PC-9 (cell line): Measurements from ENCODE around the gene GIPR. TPM values are rescaled to one million over a fixed set of nuclear protein-coding genes. Genes with fewer than 3 reads are reported as not detected.

ENCODE experiments used
- BruUV-seq: library from RNA; stranded (reverse); fragments of 400-500 nt; replicated peaks from 2 replicates; lab custom pipeline; 2021; lab: Mats Ljungman, UMichigan
- CTCF ChIA-PET: fragments of 300-600 bp; sonication (Branson Sonifier 250); formaldehyde crosslinking; loops from one replicate; lab custom pipeline; 2022; ENCODE audit warnings: antibody characterized with exemption; lab: Charles Lee
- POLR2A ChIA-PET: fragments of 300-600 bp; sonication (Branson Sonifier 250); formaldehyde crosslinking; loops from one replicate; lab custom pipeline; 2022; ENCODE audit warnings: antibody characterized with exemption; ENCODE audit not compliant: unreplicated experiment; lab: Charles Lee
- DNase-seq, 2 experiments: peaks; one replicate each; pipeline versions ENCODE4 v3.0.0 to v3.0.0-alpha.2; 2015 to 2022; ENCODE audit warnings: mixed read lengths in 1 of 2
- H2AFZ ChIP-seq: fragments of 200-600 bp; sonication (generic); 2 replicates; pipeline ENCODE4 v1.8.1; 2017; ENCODE audit warnings: antibody characterized with exemption
- H3F3A ChIP-seq: fragments of 200-600 bp; sonication (generic); 2 replicates; pipeline ENCODE4 v1.8.1; 2017; ENCODE audit warnings: antibody characterized with exemption, mild to moderate bottlenecking, low read depth; ENCODE audit not compliant: insufficient read depth
- H3K27ac ChIP-seq: fragments of 200-600 bp; sonication (generic); 2 replicates; pipeline ENCODE4 v1.6.1; 2016; ENCODE audit warnings: mixed run types
- H3K27me3 ChIP-seq: fragments of 200-600 bp; sonication (generic); 2 replicates; pipeline ENCODE4 v1.6.1; 2016; ENCODE audit warnings: low read depth, mixed run types; ENCODE audit not compliant: insufficient read depth
- H3K36me3 ChIP-seq: fragments of 200-600 bp; sonication (generic); 2 replicates; pipeline ENCODE4 v1.6.1; 2016; ENCODE audit warnings: low read depth, mixed run types
- H3K4me1 ChIP-seq: fragments of 200-600 bp; sonication (generic); replicated peaks from 2 replicates; pipeline ENCODE4 v1.6.1; 2016; ENCODE audit warnings: mixed run types; ENCODE audit not compliant: insufficient read depth
- H3K4me2 ChIP-seq: fragments of 200-600 bp; sonication (generic); 2 replicates; pipeline ENCODE4 v1.6.1; 2017; ENCODE audit warnings: mixed run types
- H3K4me3 ChIP-seq: fragments of 200-600 bp; sonication (generic); 2 replicates; pipeline ENCODE4 v1.6.1; 2016; ENCODE audit warnings: mixed run types
- H3K79me2 ChIP-seq: fragments of 200-600 bp; sonication (generic); 2 replicates; pipeline ENCODE4 v1.6.1; 2017; ENCODE audit warnings: low read depth, mixed run types
- H3K9me2 ChIP-seq: fragments of 200-600 bp; sonication (generic); 2 replicates; pipeline ENCODE4 v1.8.1; 2017; ENCODE audit warnings: mild to moderate bottlenecking; ENCODE audit not compliant: insufficient read depth
- H3K9me3 ChIP-seq: fragments of 200-600 bp; sonication (generic); 2 replicates; pipeline ENCODE4 v1.8.1; 2016; ENCODE audit warnings: low read depth; ENCODE audit not compliant: insufficient read depth
- H4K20me1 ChIP-seq: fragments of 200-600 bp; sonication (generic); 2 replicates; pipeline ENCODE4 v1.8.1; 2017; ENCODE audit not compliant: insufficient read depth
- EZH2 ChIP-seq: fragments of 200-600 bp; sonication (generic); IDR thresholded peaks from 2 replicates; pipeline ENCODE4 v1.8.0; 2017; ENCODE audit warnings: antibody characterized with exemption, low read depth
- intact Hi-C: fragments of 100-400 bp; cut with micrococcal nuclease; formaldehyde crosslinking; loops from one replicate; pipeline ENCODE4 v1.10.0; 2022; ENCODE audit not compliant: unreplicated experiment
- total RNA-seq: library from RNA; stranded (reverse); gene quantifications from 2 replicates; pipeline ENCODE4 v1.2.3, GENCODE V29; 2021
- TF ChIP-seq, protein P1 (sequence below): fragments of 200-600 bp; sonication (generic); conservative IDR thresholded peaks from 2 replicates; pipeline ENCODE4 v1.6.1; 2017; ENCODE audit warnings: mixed run types, antibody characterized with exemption, mild to moderate bottlenecking, moderate library complexity

The GIPR gene
- total RNA-seq, 1 experiment from 2014 or later, result 5.8 TPM

DNA sequence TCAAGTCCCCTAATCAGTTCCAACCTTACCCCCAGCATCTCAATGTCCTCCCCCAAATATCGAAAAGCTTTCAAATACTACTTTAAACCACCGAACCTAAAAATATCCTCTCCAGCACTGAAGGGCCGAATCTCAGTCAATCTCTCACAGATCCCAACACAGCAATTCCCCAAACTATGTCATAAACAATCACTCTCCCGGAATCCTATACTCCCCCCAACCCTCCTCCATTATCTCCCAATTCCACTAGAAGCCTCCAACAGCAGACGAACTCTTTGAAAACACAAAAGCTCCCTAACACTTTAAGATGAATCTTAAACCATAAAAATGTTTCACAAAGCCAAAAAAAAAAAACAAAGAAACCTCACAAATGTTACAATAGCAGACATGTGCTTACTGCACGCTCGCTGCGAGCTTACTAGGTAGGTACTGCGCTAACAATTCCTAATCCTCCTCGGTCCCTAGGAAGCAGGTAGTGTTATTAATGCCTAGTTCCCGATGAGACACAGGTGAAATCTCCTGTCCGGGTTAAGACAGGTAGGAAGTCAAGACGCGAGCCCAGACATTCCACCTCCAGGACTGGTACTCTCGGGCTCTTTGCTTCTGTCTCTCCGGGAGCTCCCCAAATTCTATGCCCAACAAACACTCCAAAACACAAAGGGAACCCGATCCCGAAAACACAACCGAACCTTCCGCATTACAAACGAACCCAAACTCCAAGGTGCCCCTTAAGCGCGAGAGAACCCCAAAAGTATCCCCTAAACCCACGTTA, 48.5 kb downstream of the GIPR start:
- TSS peak; percentile 40 for BruUV-seq
- peak overlapping the region; percentile 87 for H3K4me3 ChIP-seq

DNA sequence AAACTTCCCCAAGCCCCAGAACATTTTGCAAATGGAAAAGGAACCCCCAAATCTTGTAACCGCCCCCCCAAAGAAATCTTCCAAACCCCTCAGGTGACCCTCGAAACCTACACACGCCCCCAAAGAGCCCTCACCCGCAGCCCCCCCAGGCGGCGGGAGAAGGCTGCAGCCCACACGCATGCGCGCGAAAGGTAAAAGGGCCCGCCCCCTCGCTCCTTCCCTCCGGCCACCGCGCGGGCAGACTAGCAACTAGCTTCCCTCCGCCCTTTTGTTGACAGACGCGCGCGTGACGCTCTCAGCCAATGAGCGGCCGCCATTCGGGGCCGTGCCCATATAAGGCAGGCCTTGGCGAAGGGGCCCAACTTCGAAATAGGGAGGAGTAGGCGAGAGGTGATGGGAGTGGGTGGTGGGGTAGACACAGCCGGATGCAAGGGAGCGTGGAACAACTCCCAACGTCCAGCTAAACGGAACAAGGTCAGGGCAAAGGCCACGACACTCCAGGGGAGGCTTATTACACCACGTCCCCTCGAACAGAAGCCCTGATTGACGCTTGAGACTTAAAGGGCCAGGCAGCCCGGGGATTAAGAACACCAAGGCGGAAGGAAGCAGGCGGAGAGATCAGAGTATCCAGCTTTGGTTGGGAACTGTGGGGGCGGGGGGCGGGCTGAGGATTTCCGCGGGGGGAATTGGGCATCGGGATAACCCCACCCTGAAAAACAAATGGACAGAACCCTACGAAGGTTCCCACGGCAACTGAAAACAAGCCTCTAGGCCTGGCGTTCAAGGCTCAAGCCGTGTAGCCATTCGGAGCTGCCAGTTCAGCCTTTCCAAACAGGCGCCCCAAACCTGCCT, 49.3 kb downstream of the GIPR start:
- H3K27me3 ChIP-seq, result no peaks in the 10 kb centered on the region
- CTCF ChIA-PET, result interaction anchor here (0.6 to 1.8 kb wide), 5 partner anchors 50 to 1083 kb away, joined by 3 to 11 read pairs (median 5); partner anchors contain the start of gene SIX5
- peaks cover 91% of the 10 kb centered on the region for H3K79me2 ChIP-seq
- H3K9me2 ChIP-seq, result no peaks in the 10 kb centered on the region
- peak; percentile 99 for DNase-seq
- TF ChIP-seq EZH2, result no peak
- TF ChIP-seq, protein P1, sequence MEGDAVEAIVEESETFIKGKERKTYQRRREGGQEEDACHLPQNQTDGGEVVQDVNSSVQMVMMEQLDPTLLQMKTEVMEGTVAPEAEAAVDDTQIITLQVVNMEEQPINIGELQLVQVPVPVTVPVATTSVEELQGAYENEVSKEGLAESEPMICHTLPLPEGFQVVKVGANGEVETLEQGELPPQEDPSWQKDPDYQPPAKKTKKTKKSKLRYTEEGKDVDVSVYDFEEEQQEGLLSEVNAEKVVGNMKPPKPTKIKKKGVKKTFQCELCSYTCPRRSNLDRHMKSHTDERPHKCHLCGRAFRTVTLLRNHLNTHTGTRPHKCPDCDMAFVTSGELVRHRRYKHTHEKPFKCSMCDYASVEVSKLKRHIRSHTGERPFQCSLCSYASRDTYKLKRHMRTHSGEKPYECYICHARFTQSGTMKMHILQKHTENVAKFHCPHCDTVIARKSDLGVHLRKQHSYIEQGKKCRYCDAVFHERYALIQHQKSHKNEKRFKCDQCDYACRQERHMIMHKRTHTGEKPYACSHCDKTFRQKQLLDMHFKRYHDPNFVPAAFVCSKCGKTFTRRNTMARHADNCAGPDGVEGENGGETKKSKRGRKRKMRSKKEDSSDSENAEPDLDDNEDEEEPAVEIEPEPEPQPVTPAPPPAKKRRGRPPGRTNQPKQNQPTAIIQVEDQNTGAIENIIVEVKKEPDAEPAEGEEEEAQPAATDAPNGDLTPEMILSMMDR, result no peak; the same call in 1 of the 2 replicates
- H3K36me3 ChIP-seq, result peaks cover 15% of the 10 kb centered on the region; the same call in 1 of the 2 replicates
- peak overlapping the region; percentile 79 for H2AFZ ChIP-seq
- H3K27ac ChIP-seq, result peak overlapping the region; percentile 75
- H3K4me2 ChIP-seq, result peak overlapping the region; percentile 94
- no TSS peak for BruUV-seq
- H3K4me3 ChIP-seq, result peak overlapping the region; percentile 87
- POLR2A ChIA-PET, result interaction anchor here (0.5 to 1.2 kb wide), 17 partner anchors 13 to 827 kb away, joined by 3 to 39 read pairs (median 4); partner anchors contain the start of genes FBXO46, IRF2BP1 and SIX5
- H3K9me3 ChIP-seq, result no peaks in the 10 kb centered on the region; the same call in 1 of the 2 replicates
- peaks cover 35% of the 10 kb centered on the region for H3K4me1 ChIP-seq
- intact Hi-C loops, result loop anchor here (1.0 kb wide), 1 partner anchor 52 kb away; the partner anchor contains the start of gene SIX5
- H3F3A ChIP-seq, result peaks cover 26% of the 10 kb centered on the region
- H4K20me1 ChIP-seq, result no peaks in the 10 kb centered on the region

More for the DNA sequence above, 48.5 kb downstream of the GIPR start:
- peaks cover 12% of the 10 kb centered on the region; the same call in 1 of the 2 replicates for H3K36me3 ChIP-seq
- CTCF ChIA-PET, result interaction anchor here (0.6 to 1.8 kb wide), 4 partner anchors 51 to 231 kb away, joined by 3 to 7 read pairs (median 5); partner anchors contain the start of gene SIX5
- H3K4me2 ChIP-seq, result peak overlapping the region; percentile 94
- peak overlapping the region; percentile 75 for H3K27ac ChIP-seq
- peak; percentile 29 to 59 for DNase-seq
- peaks cover 91% of the 10 kb centered on the region for H3K79me2 ChIP-seq
- peaks cover 7% of the 10 kb centered on the region; the same call in 1 of the 2 replicates for H4K20me1 ChIP-seq
- no peaks in the 10 kb centered on the region for H3K27me3 ChIP-seq
- no peaks in the 10 kb centered on the region for H3K9me3 ChIP-seq
- intact Hi-C loops, result loop anchor here (1.0 kb wide), 1 partner anchor 53 kb away; the partner anchor contains the start of gene SIX5
- peaks cover 27% of the 10 kb centered on the region for H3K4me1 ChIP-seq
- H3K9me2 ChIP-seq, result no peaks in the 10 kb centered on the region
- peak overlapping the region; percentile 79 for H2AFZ ChIP-seq
- TF ChIP-seq, protein P1, result no peak; the same call in 1 of the 2 replicates
- TF ChIP-seq EZH2, result no peak
- peaks cover 18% of the 10 kb centered on the region for H3F3A ChIP-seq
- POLR2A ChIA-PET, result interaction anchor here (0.5 to 1.0 kb wide), 12 partner anchors 13 to 771 kb away, joined by 3 to 39 read pairs (median 5); partner anchors contain the start of genes FBXO46, IRF2BP1 and SIX5
